NCI-H2196 treated with DMSO at 0.1 percent for 48 hours (cell line): Measurements from ENCODE around the gene DPP4.
"Not testable (repeated sequence)": the region's sequence is repeated elsewhere in the genome, so short reads cannot be mapped to it uniquely, and the experiment has no call there.

Source experiments
- DNase-seq: peaks from one replicate; lab custom pipeline; 2025; ENCODE audit not compliant: unreplicated experiment; lab: John Stamatoyannopoulos, UW

Gene DPP4

GRCh38 chr2:161965994-161966393, 108.0 kb downstream of the DPP4 start:
- DNase-seq: no peak

GRCh38 chr2:161964160-161964559, 109.9 kb downstream of the DPP4 start:
- no peak for DNase-seq

GRCh38 chr2:161962160-161962559, 111.9 kb downstream of the DPP4 start:
- DNase-seq: no peak

- no peak for DNase-seq
Observed at GRCh38 chr2:161961061-161961460, 113.0 kb downstream of the DPP4 start.

GRCh38 chr2:161956738-161957137, 117.3 kb downstream of the DPP4 start:
- peak; percentile 14 for DNase-seq

GRCh38 chr2:161955211-161955610, 118.8 kb downstream of the DPP4 start:
- DNase-seq: no peak

- DNase-seq: no peak
Observed at GRCh38 chr2:161954103-161954502, 119.9 kb downstream of the DPP4 start.

GRCh38 chr2:161953367-161953766, 120.6 kb downstream of the DPP4 start:
- not testable (repeated sequence) for DNase-seq

- no peak for DNase-seq
Observed at GRCh38 chr2:161952783-161953191, 121.2 kb downstream of the DPP4 start.

- no peak for DNase-seq
Observed at GRCh38 chr2:161947836-161948235, 126.2 kb downstream of the DPP4 start.

- no peak for DNase-seq
Observed at GRCh38 chr2:161947406-161947805, 126.6 kb downstream of the DPP4 start.

GRCh38 chr2:161946489-161947107, 127.4 kb downstream of the DPP4 start:
- DNase-seq: no peak

- DNase-seq: no peak
Observed at GRCh38 chr2:161943011-161943410, 131.0 kb downstream of the DPP4 start.
